Limb (tissue), 2 donors: ENCODE results near the gene PPP1R12A.
A peak's percentile ranks its signal among the peaks of the same experiment; 100 is the strongest.
"Not testable (repeated sequence)": the region's sequence is repeated elsewhere in the genome, so short reads cannot be mapped to it uniquely, and the experiment has no call there.

ENCODE experiments used
- DNase-seq, 2 donors: peaks; one replicate each; pipeline ENCODE4 v3.0.0-alpha.2; 2016; ENCODE audit errors: extremely low spot score in 2 of 2

The PPP1R12A gene

DNA sequence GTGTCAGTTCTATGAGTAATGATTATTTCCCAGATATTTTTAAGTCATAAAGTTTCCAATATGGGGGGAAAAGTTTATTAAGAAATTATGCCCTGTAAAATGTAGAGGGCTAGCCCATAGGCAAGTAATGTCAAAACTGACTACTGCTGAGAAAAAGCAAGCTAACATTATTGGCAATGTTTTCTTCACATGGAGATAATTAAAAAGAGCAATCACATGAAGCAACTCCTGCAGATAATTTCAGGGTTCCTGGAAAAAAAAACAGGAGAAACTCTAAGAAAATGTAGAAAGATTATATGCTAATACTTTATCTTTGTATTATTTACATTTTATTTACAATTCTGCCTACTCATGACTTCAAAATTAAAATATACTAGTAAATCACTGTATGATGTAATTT, 39.8 kb downstream of the PPP1R12A start:
- DNase-seq, result no peak

DNA sequence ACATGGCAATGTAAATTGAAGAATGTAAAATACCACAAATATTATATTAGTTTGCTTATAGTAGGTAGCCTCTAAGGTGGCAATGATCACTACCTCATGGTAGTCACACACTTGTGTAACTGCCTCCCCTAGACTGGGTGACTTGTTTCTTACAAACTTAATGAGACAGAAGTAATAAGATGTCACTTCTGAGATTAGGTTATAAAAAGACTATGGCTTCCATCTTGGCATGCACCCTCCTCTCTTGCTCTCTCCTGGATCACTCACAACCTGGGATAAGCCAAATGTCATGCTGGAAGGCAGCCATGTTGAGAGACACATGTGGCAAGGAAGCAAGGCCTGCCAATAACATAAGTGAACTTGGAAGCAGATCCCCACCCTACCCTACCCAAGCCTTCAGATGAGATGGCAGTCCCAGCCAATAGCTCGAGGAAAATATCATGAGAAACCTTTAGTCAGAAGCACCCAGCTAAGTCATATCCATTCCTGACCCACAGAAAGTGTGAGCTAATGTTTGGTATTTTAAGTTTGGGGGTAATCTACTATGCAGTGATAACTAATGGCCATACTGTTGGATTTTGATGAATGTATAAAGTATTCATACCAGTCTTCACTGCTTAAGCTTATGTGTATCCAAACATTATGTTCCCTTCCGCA, 43.3 kb downstream of the PPP1R12A start:
- DNase-seq, result no peak

DNA sequence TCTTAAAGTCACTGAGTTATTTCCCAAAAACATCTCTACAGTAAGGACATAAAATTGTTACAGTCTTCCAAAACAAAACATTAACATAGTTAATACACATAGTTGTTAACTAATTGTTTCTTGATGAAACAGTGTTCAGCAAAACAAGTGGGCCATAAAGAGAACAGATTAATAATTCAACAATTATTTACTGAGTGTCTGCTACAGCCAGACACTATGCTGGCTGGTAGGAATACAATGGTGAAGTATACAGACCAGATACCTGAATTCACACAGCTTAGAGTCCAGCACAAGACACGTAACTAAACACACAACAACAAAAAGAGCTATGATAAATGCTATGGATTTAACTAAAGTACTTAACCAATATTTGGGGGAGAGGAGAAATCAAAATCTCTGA, 47.0 kb downstream of the PPP1R12A start:
- no peak for DNase-seq

DNA sequence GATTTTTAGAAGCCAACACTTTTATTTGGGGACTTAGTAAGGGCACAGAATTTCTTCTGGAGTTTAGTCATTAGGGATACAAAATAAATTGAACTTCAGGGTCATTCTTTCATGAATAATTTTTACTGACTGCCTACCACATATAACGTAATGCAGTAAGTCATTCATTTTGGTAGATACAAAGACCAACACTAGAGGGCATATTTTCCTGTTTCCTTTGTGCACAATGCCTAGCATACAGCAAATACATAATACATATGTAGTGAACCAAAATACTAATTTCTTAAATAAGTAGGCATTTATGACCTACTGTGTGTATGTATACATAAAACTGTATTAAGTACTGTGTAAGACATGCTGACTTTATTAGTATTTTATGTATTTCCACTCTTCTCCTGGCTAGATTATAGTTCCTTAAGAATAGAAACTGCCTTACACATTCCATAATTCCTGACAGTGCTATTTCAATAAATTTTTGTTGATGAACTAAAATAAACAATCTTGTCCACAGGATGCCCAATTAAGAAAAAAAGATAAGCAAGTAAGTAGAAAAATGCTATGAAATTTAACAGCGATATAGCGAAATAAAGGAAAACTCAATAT, 47.9 kb downstream of the PPP1R12A start:
- DNase-seq, result peak in 1 of 2 donors; percentile 13

DNA sequence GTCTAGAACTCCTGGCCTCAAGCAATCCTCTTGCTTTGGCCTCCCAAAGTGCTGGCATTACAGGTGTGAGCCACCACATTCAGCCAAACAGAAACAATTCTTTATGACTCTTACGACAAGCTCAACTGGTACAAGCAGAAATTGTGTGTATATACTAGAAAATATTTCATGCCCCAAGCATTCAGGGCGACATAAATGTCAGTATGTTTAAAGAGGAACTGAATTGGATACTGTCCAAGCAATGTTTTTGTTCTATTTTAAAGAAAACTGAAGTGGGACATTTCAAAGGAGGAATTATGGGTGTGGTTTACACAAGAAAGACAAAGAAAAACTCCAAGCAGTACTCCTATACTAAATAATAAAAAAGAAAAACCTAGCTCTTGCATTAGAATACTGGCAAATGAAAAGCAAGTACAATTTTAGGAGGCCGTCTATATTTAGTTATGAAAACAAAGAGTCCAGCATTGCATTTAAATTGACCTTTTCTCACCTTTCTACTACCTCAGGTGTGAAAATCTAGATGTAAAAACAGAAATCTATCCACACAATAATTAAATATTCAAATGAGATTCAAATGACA, 48.9 kb downstream of the PPP1R12A start:
- DNase-seq, result no peak

DNA sequence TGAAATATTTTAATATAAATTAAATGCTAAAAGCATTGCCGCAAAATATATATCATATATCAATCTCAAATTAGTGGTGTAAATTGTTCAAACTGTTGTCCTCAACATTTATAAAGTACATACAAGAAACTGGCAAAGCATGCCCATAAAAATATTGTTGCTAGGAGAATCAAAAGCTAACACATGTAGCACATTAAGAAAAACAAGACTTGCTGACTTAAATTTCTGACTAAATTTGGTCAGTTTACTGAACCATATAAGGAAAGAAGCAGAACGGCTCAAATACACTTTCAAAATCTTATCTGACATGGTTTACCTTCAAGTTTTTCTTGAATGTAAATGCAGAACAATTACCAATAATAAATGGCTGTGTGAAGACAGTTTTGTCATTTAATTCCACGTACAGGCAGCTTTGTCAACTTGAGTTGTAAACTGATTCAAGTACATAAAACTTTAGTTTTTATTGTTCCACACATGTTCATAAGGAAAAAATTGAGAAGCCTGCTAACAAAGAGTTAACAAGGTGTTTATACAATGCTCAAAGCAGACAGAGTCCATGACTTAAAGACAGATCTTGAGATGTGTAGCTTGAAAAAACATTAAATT, 50.4 kb downstream of the PPP1R12A start:
- no peak for DNase-seq

DNA sequence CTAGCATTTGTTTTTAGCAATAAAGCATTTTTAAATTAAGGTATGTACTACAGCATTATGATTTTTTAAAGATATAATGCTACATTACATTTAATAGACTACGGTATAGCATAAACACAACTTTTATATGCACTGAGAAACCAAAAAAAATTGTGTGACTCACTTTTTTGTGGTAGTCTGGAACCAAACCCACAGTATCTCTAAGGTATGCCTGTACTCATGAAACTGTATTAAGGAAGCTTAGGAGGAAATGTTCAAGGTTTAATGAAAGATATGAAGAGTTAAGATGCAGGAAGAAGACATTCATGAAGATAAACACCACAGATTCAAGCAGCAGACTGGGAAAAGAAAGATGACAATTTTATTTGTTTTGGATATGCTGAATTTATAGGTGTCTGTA, 51.7 kb downstream of the PPP1R12A start:
- no peak for DNase-seq

DNA sequence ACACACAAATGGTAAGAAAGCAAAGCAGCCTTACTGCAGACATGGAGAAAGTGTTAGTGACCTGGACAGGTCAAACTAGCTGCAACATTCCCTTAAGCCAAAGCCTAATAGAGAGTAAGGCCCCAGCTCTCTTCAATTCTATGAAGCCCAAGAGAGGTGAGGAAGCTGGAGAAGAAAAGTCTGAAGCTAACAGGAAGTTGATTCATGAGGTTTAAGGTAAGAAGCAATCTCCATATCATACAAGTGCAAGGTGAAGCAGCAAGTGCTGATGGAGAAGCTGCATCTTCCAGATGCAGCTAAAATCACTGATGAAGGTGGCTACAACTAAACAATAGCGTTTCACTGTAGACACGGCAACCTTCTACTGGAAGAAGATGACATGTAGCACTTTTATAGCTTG, 53.5 kb downstream of the PPP1R12A start:
- DNase-seq, result no peak

DNA sequence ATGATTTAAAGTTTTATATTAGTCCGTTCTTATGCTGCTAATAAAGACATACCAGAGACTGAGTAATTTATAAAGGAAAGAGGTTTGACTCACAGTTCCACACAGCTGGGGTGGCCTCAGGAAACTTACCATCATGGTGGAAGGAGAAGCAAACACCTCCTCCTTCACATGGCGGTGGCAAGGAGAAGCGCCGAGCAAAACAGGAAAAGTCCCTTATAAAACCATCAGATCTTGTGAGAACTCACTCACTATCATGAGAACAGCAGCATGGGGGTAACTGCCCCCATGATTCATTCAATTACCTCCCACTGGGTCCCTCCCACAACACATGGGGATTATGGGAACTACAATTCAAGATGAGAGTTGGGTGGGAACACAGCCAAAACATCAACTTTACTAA, 56.4 kb downstream of the PPP1R12A start:
- DNase-seq, result not testable (repeated sequence)

DNA sequence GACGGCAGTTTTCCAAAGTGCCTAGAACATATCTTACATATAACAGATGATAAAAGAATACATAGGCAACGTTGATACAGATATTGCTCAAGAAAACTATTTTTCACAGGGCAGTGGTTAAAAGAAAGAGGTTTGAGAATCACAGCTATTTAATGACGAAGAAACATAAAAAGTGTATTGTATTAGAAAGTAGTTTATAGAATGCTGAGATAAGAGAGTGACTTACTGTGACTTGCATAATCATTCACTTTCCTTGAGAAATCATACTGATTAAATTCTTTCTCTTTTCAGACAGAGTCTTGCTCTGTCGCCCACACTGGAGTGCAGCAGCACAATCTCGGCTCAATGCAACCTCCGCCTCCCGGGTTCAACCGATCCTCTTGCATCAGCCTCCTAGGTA, 57.7 kb downstream of the PPP1R12A start:
- DNase-seq, result no peak

DNA sequence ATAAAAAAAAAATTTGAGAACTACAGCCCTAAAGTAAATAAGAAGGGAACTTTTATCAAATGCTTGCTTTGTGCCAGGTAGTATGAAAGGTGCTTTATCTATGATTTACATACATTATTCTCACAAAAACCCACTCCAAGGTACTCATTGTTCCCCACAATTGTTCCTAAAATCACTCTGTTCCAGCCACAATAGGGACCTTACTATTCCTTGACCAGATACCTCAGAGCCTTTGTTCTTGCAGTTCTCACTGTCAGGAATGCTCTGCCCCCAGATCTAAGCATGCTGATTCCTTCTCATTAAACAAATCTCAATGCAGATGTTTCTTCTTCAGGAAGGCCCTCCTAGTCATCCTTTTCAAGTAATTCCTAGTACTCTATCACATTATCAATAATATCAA, 60.2 kb downstream of the PPP1R12A start:
- no peak for DNase-seq

DNA sequence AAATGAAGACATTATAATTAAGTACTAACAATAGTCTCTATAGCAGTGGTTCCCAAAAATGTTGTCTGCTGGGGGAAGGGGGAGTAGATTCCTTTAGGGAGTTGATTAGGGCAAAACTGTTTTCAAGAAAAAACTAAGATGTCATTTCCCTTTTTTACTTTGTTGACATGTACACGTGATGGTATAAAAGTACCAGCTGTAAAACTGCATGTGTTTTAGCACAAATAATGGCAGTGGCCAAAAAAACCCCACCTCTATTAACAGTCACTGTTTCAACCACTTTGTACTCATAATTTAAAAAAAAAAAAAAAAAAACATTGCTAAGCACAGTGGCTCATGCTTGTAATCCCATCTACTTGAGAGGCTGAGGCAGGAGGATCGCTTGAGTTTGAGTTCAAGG, 61.7 kb downstream of the PPP1R12A start:
- no peak for DNase-seq

DNA sequence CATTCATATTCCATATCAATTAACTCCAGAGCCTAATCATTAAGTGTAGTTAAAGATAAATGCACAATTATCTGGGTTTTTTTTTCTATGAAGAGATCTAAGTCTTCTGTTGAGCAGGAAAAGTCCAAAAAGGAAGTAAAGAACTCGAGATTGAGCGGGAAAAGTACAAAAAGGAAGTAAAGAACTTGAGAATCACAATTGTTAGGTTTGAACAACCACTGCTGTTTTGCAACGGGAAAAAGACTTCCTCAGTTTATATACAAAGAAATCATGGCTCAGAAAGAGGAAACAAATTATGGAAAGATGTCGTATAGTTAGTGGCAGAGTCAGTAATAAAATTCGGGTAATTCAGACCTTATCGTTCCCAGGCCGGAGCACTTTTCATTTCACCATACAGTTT, 63.3 kb downstream of the PPP1R12A start:
- DNase-seq, result no peak

DNA sequence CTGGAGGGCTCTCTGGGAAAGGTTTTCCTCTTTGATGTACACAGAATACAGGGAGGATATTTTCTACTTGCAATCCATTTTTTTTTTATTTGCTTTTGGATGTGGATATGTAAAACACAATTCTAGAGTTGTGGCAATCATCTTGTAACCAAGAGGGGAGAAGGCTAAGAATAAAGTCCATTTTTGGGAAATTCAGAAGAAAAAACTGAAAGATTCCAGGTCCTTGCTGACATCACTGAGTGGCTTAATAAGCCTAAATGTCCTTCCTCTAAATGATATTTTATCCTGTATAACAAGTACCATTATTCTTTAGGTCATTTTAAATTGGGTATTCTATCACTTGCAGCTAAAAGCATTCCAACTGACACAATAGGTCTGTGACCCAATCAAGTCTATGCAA, 64.0 kb downstream of the PPP1R12A start:
- DNase-seq, result no peak

DNA sequence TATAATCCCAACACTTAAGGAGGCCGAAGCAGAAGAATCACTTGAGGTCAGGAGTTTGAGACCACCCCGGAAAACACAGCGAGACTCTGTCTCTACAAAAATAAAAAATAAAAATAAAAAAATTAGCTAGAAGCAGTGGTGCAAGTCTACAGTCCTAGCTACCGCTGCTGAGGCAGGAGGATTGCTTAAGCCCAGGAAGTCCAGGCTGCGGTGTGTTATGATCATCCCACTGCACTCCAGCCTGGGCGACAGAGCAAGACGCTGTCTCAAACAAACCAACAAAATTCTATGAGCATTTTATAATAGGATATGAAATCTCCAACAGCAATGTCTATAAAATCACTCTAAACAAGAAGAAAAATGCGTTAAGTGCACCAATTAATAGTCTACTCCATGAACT, 75.3 kb downstream of the PPP1R12A start:
- DNase-seq, result no peak

DNA sequence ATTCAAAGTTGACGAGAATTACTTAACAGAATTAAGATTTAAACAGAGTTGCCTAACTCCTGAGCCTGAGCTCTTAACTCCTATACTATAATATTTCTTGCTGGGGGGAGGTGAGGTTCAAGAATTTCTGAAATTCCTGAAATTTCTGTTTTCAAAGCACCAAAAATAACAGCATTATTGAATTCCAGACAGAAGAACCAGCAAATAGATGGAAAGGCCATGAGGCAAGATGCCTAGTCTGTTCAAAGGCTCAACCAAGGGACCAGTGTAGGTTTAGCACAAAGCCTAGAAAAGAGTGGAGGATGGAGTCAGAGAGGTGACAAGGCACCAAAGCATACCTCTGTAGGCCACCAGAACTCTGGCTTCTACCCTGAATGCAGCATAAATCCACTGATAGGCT, 76.4 kb downstream of the PPP1R12A start:
- DNase-seq, result no peak

DNA sequence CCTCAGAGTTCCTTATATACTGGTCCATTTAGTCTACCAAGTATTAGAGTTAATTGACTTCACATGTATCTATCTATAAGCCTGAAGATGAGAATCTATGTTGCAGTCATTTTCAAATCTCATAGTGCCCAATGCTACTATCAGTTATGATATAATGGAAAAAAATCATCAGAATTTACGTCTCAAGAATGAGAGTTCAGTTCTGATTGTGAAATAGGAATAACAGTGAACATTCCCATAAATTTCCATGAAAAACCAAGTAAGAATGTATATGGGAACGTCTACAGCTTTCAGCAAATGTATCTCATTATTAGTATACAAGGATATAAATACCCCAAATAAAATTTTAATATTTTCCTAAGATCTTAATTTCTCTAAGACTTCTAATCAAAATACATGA, 77.2 kb downstream of the PPP1R12A start:
- no peak for DNase-seq

DNA sequence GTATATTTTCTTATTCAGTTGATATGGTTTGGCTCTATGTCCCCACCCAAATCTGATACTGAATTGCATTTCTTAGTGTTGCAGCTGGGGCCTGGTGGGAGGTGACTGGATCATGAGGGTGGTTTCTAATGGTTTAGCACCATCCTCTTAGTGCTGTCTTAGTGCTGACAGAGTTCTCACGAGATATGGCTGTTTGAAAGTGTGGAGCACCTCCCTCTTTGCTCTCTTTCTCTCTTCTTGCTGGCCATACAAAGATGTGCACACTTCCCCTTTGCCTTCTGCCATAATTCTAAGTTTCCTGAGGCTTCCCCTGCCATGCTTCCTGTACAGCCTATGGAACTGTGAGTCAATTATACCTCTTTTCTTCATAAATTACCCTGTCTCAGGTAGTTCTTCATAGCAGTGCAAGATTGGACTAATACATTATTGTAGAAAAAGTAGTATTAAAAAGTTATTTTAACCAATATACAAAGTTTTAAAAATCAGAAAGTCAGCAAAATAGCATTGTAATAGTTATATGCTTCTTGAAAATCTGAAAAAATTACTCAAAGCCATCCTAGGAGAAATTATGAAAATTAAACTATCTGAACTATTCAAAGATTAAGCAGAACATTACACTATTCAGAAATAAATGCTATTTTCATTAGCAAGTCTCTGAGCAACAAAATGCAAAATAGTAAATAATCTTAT, 84.1 kb downstream of the PPP1R12A start:
- DNase-seq, result no peak

DNA sequence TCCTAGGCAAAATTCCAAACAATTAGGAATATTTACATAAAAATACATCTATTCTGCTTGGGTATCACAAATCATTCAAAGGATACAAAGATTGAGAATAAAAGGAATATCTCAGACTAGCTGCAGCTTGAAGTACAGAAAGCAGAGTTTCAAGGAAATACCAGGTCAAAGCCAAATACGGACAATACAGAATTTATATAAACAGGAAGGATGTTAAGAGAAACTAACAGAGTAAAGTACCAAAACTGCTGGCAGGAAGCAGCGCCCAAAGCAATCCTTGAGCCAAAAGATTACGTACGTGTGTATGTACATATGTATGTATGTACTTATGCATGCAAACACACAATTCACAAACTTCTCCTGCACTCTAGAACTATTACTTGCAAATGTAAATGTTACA, 86.6 kb downstream of the PPP1R12A start:
- DNase-seq, result peak in 1 of 2 donors; percentile 21

DNA sequence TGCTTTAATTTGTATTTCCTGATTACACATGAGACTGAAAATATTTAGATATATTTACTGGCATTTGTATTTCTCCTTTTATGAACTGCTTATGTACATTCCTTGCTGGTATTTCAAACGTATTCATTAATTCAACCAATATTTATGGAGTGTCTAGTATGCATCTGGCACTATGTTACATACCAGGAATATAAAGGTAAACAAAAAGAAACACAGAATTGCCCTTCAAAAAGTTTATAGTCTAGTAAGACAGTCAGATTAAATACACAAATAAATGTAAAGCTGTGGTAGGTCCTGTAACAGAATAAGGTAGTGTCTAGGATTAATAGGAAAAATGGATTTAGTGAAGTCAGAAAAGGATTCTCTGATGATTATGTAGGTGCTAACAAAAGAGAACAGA, 87.5 kb downstream of the PPP1R12A start:
- no peak for DNase-seq

DNA sequence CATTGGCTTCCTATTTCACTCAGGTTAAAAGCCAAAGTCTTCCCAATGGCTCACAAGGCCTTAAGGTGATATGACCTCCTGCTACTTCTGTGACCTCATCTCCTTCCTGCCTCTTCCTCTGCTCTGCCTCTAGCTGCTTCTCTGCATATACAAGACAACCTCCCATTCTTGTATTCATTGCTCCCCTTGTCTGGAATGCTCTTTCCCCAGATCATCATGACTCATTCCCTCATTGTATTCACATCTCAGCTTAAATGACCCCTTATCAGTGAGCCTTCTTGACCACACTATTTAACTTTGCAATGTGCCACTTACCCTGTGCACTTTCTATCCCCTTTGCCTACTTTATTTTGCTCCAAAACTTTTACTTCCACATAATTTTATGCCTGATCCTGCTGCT, 90.2 kb downstream of the PPP1R12A start:
- DNase-seq, result no peak

DNA sequence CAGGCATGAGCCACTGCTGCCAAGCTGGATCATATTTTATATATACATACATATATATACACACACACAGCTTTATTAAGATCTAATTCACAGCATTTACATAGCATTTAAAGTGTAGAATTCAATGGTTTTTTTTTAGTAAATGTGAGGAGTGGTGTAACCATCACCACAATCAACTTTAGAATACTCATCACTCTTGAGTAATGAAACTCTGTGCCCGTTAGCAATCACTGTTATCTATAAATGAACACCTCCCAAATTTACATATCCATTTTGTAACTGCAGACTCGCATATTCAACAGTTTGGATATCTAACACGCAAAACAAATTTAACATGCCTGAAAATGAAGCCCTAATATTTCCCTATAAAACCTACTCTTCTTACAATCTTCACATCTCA, 90.9 kb downstream of the PPP1R12A start:
- no peak for DNase-seq
